GM23248 (cell line): Measurements from ENCODE around the gene MCTP2.

ENCODE experiments used
- EZH2 ChIP-seq: fragments of 200-600 bp; sonication (generic); IDR thresholded peaks from 2 replicates; pipeline ENCODE4 v1.6.1; 2018; ENCODE audit warnings: antibody characterized with exemption, mild to moderate bottlenecking; ENCODE audit not compliant: insufficient read depth, poor library complexity, severe bottlenecking
- EZH2phosphoT487 ChIP-seq: fragments of 200-600 bp; sonication (generic); IDR thresholded peaks from 2 replicates; pipeline ENCODE4 v1.6.1; 2018; ENCODE audit warnings: antibody characterized with exemption, moderate library complexity, mild to moderate bottlenecking, low read depth; ENCODE audit not compliant: insufficient read depth

- TF ChIP-seq EZH2phosphoT487 (no peak), EZH2 (no peak)
Observed at GRCh38 chr15:94414916-94415315, 183.6 kb downstream of the MCTP2 start.
